ENCODE measurements around the gene TMEM254. TPM values are rescaled to one million over a fixed set of nuclear protein-coding genes. Genes with fewer than 3 reads are reported as not detected.
"Not testable (repeated sequence)": the region's sequence is repeated elsewhere in the genome, so short reads cannot be mapped to it uniquely, and the experiment has no call there.

The TMEM254 gene, protein sequence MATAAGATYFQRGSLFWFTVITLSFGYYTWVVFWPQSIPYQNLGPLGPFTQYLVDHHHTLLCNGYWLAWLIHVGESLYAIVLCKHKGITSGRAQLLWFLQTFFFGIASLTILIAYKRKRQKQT
- total RNA-seq = 8.7 and 12.1 TPM in 2 replicates

DNA sequence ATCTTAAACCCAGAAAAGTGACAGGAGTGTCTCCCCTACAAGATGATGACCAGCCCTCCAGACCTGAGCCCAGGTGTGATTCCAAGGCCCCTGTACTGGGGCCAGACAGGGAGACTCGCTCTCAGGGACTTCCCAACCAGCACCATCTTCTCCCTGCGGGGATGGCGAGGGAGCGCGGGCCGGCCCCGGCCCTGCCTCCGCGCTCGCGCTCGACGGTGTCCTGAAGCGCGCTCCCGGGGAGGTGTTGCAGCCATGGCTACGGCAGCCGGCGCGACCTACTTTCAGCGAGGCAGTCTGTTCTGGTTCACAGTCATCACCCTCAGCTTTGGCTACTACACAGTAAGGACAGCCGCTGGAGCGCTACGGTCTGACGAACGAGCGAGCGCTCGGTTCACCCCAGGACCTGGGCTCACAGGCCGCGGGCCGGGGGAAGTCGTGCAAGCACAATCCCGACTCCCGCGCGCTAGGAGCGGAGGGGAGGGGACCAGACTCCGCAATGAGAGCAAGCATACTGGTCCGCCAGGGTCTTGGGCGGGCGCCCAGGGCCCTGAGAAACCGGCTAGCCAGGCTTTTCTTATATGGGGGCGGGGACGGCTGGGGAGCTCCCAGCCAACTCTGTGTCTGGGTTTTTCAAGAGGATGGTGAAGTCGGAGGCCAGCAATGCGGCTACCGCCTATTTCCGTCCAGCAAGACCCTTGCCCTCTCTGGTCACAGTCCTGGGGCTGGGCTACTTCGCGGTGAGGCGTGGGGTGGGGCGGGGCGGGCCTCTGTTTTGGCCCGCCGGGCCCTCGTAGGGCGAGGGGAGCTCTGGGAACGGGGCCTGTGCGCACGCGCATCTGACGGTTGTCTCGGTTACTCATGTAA lies at the start of gene TMEM254:
TSS of gene TMEM254 (plus strand) at position 218 of the 864 bp plus-strand sequence. CDS start at position 253, 35 bp downstream.
- H3K27me3 ChIP-seq (ENCODE audit: insufficient read depth, low read length) = no peaks in the 10 kb centered on the region
- no peaks in the 10 kb centered on the region for H4K20me1 ChIP-seq (ENCODE audit: insufficient read depth, low read length)
- H3K36me3 ChIP-seq (ENCODE audit: insufficient read depth, low read length) = no peaks in the 10 kb centered on the region
- H3K4me2 ChIP-seq (ENCODE audit: insufficient read depth, low read length) = peak within 1 kb of the TSS; percentile 95
- peak within 1 kb of the TSS; percentile 88 for H3K4me3 ChIP-seq (ENCODE audit: insufficient read depth, low read length)
- TF ChIP-seq, protein P1, sequence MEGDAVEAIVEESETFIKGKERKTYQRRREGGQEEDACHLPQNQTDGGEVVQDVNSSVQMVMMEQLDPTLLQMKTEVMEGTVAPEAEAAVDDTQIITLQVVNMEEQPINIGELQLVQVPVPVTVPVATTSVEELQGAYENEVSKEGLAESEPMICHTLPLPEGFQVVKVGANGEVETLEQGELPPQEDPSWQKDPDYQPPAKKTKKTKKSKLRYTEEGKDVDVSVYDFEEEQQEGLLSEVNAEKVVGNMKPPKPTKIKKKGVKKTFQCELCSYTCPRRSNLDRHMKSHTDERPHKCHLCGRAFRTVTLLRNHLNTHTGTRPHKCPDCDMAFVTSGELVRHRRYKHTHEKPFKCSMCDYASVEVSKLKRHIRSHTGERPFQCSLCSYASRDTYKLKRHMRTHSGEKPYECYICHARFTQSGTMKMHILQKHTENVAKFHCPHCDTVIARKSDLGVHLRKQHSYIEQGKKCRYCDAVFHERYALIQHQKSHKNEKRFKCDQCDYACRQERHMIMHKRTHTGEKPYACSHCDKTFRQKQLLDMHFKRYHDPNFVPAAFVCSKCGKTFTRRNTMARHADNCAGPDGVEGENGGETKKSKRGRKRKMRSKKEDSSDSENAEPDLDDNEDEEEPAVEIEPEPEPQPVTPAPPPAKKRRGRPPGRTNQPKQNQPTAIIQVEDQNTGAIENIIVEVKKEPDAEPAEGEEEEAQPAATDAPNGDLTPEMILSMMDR (IDR thresholded peaks at IDR 0.05; ENCODE audit: extremely low read depth, low read depth, low read length) = no peak
- peak within 1 kb of the TSS; percentile 82 for H3K27ac ChIP-seq (ENCODE audit: low read depth, low read length)
- no peaks in the 10 kb centered on the region for H3K9me3 ChIP-seq (ENCODE audit: low read depth, low read length)
- peak within 1 kb of the TSS; percentile 97 for H2AFZ ChIP-seq (ENCODE audit: low read length)
- peaks cover 20% of the 10 kb centered on the region for H3K4me1 ChIP-seq (ENCODE audit: insufficient read depth, low read length)
- DNase-seq (ENCODE audit: insufficient read length, low spot score, missing footprints) = peak; percentile 96
- H3K79me2 ChIP-seq (ENCODE audit: insufficient read depth, low read length) = peaks cover 10% of the 10 kb centered on the region

DNA sequence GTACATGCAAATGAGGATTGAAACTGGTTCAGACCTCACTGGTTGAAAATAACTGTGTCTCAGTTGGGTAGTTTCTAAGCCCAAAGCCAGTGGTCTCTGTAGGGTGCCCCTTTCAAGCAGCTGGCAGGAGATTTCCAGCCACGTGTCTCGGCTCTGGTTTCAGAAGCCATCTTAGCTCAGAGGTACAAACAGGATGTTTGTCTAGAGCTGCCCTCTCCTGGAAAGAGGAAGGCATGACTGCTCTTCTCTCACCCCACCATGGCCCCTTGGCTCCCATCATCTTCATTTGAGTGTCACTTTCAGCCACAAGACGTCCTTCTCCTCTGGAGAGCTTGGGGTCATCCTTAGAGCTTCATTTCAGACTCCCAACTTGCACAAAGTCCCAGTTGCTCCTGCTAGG lies 49.3 kb upstream of the TMEM254 start:
- H3K36me3 ChIP-seq (ENCODE audit: insufficient read depth, low read length); H3K9me3 ChIP-seq (ENCODE audit: low read depth, low read length); DNase-seq (ENCODE audit: insufficient read length, low spot score, missing footprints); H3K4me2 ChIP-seq (ENCODE audit: insufficient read depth, low read length); H3K79me2 ChIP-seq (ENCODE audit: insufficient read depth, low read length); H4K20me1 ChIP-seq (ENCODE audit: insufficient read depth, low read length); H3K27ac ChIP-seq (ENCODE audit: low read depth, low read length); H3K27me3 ChIP-seq (ENCODE audit: insufficient read depth, low read length); H3K4me1 ChIP-seq (ENCODE audit: insufficient read depth, low read length); H3K4me3 ChIP-seq (ENCODE audit: insufficient read depth, low read length): not testable (repeated sequence)
- peak overlapping the region; percentile 29 for H2AFZ ChIP-seq (ENCODE audit: low read length)

DNA sequence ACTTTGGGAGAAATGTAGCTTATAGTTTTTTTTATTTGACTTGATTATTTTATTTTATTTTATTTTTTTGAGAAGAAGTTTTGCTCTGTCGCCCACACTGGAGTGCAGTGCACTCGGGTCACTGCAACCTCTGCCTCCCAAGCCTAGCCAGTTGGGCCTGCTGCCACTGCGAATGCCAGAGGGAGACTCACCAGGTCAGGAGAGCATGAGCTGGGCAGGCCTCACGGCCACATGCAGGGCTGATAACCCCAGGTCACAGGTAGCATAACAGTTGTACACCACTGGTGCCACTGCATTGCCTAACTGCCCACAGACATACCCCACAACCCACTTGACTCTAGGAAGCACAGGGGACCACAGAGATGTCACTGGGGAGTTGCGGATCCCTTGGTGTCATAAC lies 48.6 kb upstream of the TMEM254 start:
- not testable (repeated sequence) for H3K4me3 ChIP-seq (ENCODE audit: insufficient read depth, low read length); DNase-seq (ENCODE audit: insufficient read length, low spot score, missing footprints); H3K36me3 ChIP-seq (ENCODE audit: insufficient read depth, low read length); H3K4me1 ChIP-seq (ENCODE audit: insufficient read depth, low read length); H3K9me3 ChIP-seq (ENCODE audit: low read depth, low read length); H3K4me2 ChIP-seq (ENCODE audit: insufficient read depth, low read length); H4K20me1 ChIP-seq (ENCODE audit: insufficient read depth, low read length); H3K27ac ChIP-seq (ENCODE audit: low read depth, low read length); H3K79me2 ChIP-seq (ENCODE audit: insufficient read depth, low read length); H3K27me3 ChIP-seq (ENCODE audit: insufficient read depth, low read length); H2AFZ ChIP-seq (ENCODE audit: low read length)

DNA sequence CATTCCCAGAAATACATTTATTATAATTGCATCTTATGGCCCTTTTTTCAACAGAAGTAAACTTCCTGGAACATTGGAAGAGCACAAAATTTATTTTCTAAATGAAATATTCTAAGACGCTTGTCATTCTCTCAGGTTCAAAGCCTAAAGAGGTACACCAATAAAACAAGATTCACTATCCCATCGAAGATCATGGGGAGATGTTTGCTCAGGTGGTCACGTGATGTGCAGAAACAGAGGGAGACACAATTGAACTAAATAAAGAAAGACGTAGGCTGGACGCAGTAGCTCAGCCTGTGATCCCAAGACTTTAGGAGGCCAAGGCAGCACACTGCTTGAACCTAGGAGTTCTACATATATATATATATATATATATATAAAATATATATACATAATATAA lies 46.0 kb upstream of the TMEM254 start:
- Histone ChIP-seq H3K4me3 (ENCODE audit: insufficient read depth, low read length) (no peak overlapping the region), H3K27ac (ENCODE audit: low read depth, low read length) (no peak overlapping the region), H3K4me2 (ENCODE audit: insufficient read depth, low read length) (no peak overlapping the region), H3K27me3 (ENCODE audit: insufficient read depth, low read length) (no peaks in the 10 kb centered on the region), H3K79me2 (ENCODE audit: insufficient read depth, low read length) (no peaks in the 10 kb centered on the region), H3K36me3 (ENCODE audit: insufficient read depth, low read length) (no peaks in the 10 kb centered on the region), H4K20me1 (ENCODE audit: insufficient read depth, low read length) (no peaks in the 10 kb centered on the region), H2AFZ (ENCODE audit: low read length) (no peak overlapping the region), H3K4me1 (ENCODE audit: insufficient read depth, low read length) (no peaks in the 10 kb centered on the region), H3K9me3 (ENCODE audit: low read depth, low read length) (no peaks in the 10 kb centered on the region)
- DNase-seq (ENCODE audit: insufficient read length, low spot score, missing footprints) = no peak
- TF ChIP-seq, protein P1 (IDR thresholded peaks at IDR 0.05; ENCODE audit: extremely low read depth, low read depth, low read length) = no peak

DNA sequence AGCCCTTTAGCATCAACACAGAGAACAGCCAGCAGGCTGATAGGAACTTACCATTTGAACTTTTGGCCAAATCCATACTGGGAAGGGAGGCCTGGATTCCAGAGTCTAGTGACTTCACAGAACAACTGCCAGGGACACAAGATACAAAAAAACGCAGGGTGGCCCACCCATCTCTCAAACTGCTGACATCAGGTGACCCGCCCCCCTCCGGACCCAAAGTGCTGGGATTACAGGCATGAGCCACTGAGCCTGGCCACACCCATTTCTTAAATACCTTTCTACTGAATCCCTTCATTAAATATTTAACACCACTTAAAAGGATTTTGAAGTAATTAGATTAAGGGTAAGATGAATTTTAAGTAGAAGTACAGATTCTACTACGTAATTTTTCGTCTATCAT lies 43.7 kb upstream of the TMEM254 start:
- H3K4me1 ChIP-seq (ENCODE audit: insufficient read depth, low read length); H3K27me3 ChIP-seq (ENCODE audit: insufficient read depth, low read length); H3K36me3 ChIP-seq (ENCODE audit: insufficient read depth, low read length); H2AFZ ChIP-seq (ENCODE audit: low read length); H3K4me3 ChIP-seq (ENCODE audit: insufficient read depth, low read length); H3K9me3 ChIP-seq (ENCODE audit: low read depth, low read length); H3K79me2 ChIP-seq (ENCODE audit: insufficient read depth, low read length); H3K4me2 ChIP-seq (ENCODE audit: insufficient read depth, low read length); DNase-seq (ENCODE audit: insufficient read length, low spot score, missing footprints); H4K20me1 ChIP-seq (ENCODE audit: insufficient read depth, low read length); H3K27ac ChIP-seq (ENCODE audit: low read depth, low read length): not testable (repeated sequence)

DNA sequence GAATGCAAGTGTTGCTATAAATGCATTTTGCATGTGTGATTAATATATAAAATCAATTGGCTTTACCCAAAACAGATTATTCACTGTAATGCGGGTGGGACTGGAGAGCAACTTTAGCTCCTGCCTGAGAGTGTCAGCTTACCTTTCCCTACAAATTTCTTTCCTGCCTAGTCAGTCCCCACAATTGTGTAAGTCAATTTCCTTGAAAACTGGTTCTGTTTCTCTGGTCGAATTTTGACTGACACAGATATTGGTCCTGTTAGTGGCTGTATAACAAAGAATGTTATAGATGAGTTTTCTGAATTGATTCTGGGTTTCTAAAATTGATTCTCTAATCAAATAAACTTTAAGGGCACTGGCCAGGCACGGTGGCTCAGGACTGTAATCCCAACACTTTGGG lies 43.0 kb upstream of the TMEM254 start:
- not testable (repeated sequence) for H3K36me3 ChIP-seq (ENCODE audit: insufficient read depth, low read length); H3K4me2 ChIP-seq (ENCODE audit: insufficient read depth, low read length); H2AFZ ChIP-seq (ENCODE audit: low read length); H4K20me1 ChIP-seq (ENCODE audit: insufficient read depth, low read length); H3K27me3 ChIP-seq (ENCODE audit: insufficient read depth, low read length); DNase-seq (ENCODE audit: insufficient read length, low spot score, missing footprints); H3K9me3 ChIP-seq (ENCODE audit: low read depth, low read length); H3K4me1 ChIP-seq (ENCODE audit: insufficient read depth, low read length); H3K79me2 ChIP-seq (ENCODE audit: insufficient read depth, low read length); H3K4me3 ChIP-seq (ENCODE audit: insufficient read depth, low read length); H3K27ac ChIP-seq (ENCODE audit: low read depth, low read length)

DNA sequence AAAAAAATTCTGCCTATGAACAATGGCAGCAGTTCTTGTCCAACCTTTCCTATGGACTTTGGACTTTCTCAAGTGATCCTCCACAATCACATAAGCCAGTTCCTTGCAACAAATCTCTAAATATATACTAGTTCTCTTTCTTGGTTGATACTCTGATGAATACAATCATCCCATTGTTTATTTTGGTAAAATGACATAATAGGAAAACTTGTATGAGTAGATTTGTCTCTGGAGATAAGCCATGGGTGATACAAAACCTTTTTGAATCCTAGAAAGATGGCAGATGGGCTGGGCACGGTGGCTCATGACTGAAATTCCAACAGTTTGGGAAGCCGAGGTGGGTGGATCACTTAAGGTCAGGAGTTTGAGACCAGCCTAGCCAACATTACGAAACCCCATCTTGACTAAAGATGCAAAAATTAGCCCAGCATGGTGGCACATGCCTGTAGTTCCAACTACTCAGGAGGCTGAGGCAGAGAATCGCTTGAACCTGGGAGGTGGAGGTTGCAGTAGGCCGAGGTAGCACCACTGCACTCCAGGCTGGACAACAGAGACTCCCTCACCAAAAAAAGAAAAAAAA lies 41.5 kb upstream of the TMEM254 start:
- not testable (repeated sequence) for DNase-seq (ENCODE audit: insufficient read length, low spot score, missing footprints); H3K79me2 ChIP-seq (ENCODE audit: insufficient read depth, low read length)

More for the DNA sequence above, 41.5 kb upstream of the TMEM254 start:
- H3K4me2 ChIP-seq (ENCODE audit: insufficient read depth, low read length); H3K27me3 ChIP-seq (ENCODE audit: insufficient read depth, low read length); H3K4me1 ChIP-seq (ENCODE audit: insufficient read depth, low read length); H2AFZ ChIP-seq (ENCODE audit: low read length); H3K36me3 ChIP-seq (ENCODE audit: insufficient read depth, low read length); H3K4me3 ChIP-seq (ENCODE audit: insufficient read depth, low read length); H4K20me1 ChIP-seq (ENCODE audit: insufficient read depth, low read length); H3K9me3 ChIP-seq (ENCODE audit: low read depth, low read length); H3K27ac ChIP-seq (ENCODE audit: low read depth, low read length): not testable (repeated sequence)

Data from osteoblast (primary cell).